MCF 10A (cell line): ENCODE data around the gene KAT6B. TPM values are rescaled to one million over a fixed set of nuclear protein-coding genes. Genes with fewer than 3 reads are reported as not detected.
A peak's percentile ranks its signal among the peaks of the same experiment; 100 is the strongest.

Experiments used
- BruUV-seq: library from RNA; stranded (reverse); fragments of 400-500 nt; replicated peaks from 2 replicates; lab custom pipeline; 2021; lab: Mats Ljungman, UMichigan
- CTCF ChIA-PET: fragments of 300-600 bp; sonication (Branson Sonifier 250); formaldehyde crosslinking; extraction: SDS; loops from one replicate; lab custom pipeline; 2021; ENCODE audit warnings: antibody characterized with exemption, inconsistent platforms; lab: Yijun Ruan, JAX
- POLR2A ChIA-PET: fragments of 300-600, 350-650 bp; sonication (Branson Sonifier 250); formaldehyde crosslinking; extraction: SDS; loops from one replicate; lab custom pipeline; 2020; ENCODE audit warnings: antibody characterized with exemption, inconsistent platforms; lab: Yijun Ruan, JAX
- DNase-seq: peaks from one replicate; pipeline ENCODE4 v3.0.0-alpha.2; 2018; ENCODE audit not compliant: unreplicated experiment
- H3K27ac Mint-ChIP-seq: one replicate; pipeline ENCODE4 v1.8.0; 2022; ENCODE audit warnings: mild to moderate bottlenecking, low read depth, mixed read lengths; ENCODE audit not compliant: unreplicated experiment
- H3K27me3 Mint-ChIP-seq: one replicate; pipeline ENCODE4 v1.8.0; 2022; ENCODE audit warnings: mixed read lengths; ENCODE audit not compliant: insufficient read depth, unreplicated experiment
- H3K36me3 Mint-ChIP-seq: one replicate; pipeline ENCODE4 v1.8.0; 2022; ENCODE audit warnings: mild to moderate bottlenecking, moderate library complexity, mixed read lengths; ENCODE audit not compliant: insufficient read depth, unreplicated experiment
- H3K4me1 Mint-ChIP-seq: one replicate; pipeline ENCODE4 v1.8.0; 2022; ENCODE audit warnings: mixed read lengths; ENCODE audit not compliant: insufficient read depth, unreplicated experiment
- H3K4me3 Mint-ChIP-seq: one replicate; pipeline ENCODE4 v1.8.0; 2022; ENCODE audit warnings: mild to moderate bottlenecking, moderate library complexity, mixed read lengths; ENCODE audit not compliant: unreplicated experiment
- H3K9me3 Mint-ChIP-seq: one replicate; pipeline ENCODE4 v1.8.0; 2022; ENCODE audit warnings: mixed read lengths; ENCODE audit not compliant: unreplicated experiment
- intact Hi-C: fragments of 100-400 bp; cut with micrococcal nuclease; formaldehyde crosslinking; loops from 2 replicates; pipeline ENCODE4 v1.14.1; 2022
- total RNA-seq: library from RNA; stranded (reverse); gene quantifications from 2 replicates; pipeline ENCODE4 v1.2.3, GENCODE V29; 2022
- TF ChIP-seq, protein P1 (sequence below): fragments of 200-600 bp; IDR thresholded peaks from one replicate; pipeline ENCODE4 v1.8.0; 2022; ENCODE audit warnings: antibody characterized with exemption, mild to moderate bottlenecking; ENCODE audit not compliant: unreplicated experiment

KAT6B gene
- total RNA-seq, 1 experiment from 2014 or later, result 18.3 TPM

DNA sequence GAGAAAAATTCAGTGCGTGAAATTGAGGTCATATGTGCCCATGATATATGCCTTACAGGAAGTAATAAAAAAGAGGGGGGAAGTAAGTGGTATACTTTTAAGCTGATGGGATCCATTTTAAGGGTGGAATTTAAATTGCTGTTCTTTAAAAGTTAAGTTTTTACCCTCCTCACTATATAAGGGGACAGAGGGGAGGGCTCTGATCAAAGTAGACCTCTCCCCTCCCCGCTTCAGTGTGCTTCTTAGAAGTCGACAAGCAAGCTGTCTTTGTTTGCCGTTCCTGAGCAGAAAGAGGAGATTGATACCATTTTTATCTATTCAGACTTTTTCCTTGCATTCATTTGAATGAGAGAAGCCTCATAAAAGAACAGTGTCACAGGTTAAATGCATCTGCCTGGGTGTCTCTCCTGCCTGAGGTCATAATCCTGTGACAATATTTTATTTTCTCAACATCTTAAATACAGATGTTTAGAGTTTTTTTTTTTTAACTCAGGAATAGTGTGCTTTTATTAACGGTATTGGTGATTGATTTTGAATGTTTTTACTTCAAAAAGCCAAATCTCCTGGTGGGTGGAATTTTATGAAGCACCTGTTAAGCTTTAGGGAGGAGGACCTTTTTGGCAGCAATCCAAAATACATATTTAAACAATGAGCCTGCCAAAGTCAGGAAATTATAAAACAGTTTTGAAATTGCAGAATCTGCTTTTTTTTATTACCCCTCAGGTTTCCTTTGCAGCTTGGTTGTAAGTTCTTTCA, 141.7 kb downstream of the KAT6B start:
- ChIA-PET POLR2A (interaction anchor here (0.6 to 1.0 kb wide), 2 partner anchors 10 to 33 kb away, joined by 5 to 6 read pairs; no protein-coding TSS in a partner anchor), CTCF (interaction anchor here (0.6 kb wide), 1 partner anchor 460 kb away, joined by 4 read pairs; no protein-coding TSS in a partner anchor)
- Mint-ChIP-seq H3K27ac (no peak overlapping the region), H3K4me1 (peaks cover 14% of the 10 kb centered on the region), H3K4me3 (no peak overlapping the region), H3K9me3 (no peaks in the 10 kb centered on the region), H3K27me3 (no peaks in the 10 kb centered on the region), H3K36me3 (no peaks in the 10 kb centered on the region)
- intact Hi-C loops, result no loop called here
- no TSS peak for BruUV-seq
- TF ChIP-seq, protein P1, sequence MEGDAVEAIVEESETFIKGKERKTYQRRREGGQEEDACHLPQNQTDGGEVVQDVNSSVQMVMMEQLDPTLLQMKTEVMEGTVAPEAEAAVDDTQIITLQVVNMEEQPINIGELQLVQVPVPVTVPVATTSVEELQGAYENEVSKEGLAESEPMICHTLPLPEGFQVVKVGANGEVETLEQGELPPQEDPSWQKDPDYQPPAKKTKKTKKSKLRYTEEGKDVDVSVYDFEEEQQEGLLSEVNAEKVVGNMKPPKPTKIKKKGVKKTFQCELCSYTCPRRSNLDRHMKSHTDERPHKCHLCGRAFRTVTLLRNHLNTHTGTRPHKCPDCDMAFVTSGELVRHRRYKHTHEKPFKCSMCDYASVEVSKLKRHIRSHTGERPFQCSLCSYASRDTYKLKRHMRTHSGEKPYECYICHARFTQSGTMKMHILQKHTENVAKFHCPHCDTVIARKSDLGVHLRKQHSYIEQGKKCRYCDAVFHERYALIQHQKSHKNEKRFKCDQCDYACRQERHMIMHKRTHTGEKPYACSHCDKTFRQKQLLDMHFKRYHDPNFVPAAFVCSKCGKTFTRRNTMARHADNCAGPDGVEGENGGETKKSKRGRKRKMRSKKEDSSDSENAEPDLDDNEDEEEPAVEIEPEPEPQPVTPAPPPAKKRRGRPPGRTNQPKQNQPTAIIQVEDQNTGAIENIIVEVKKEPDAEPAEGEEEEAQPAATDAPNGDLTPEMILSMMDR, result no peak
- peak; percentile 49 for DNase-seq

DNA sequence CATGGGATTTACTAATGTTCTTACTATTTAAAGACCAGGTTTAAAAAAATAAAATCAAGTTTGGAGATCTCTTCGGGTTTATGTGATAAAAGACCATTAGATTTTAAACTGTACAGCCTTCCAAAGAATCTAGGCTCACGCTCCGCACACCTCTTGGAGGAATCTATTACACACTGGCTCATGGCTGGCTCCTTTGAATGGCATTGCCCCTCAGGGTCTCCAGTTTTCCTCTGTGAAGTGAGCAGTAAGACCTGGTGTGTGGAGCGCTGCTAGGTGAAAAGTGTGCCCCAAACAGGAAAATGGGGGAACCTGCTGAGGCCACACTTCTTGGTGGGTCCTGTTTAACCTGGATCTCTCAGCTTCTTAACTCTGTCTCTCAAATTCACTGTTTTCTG, 142.3 kb downstream of the KAT6B start:
- H3K4me3 Mint-ChIP-seq, result no peak overlapping the region
- BruUV-seq, result no TSS peak
- POLR2A ChIA-PET, result interaction anchor here (0.6 kb wide), 1 partner anchor 34 kb away, joined by 6 read pairs; no protein-coding TSS in a partner anchor

DNA sequence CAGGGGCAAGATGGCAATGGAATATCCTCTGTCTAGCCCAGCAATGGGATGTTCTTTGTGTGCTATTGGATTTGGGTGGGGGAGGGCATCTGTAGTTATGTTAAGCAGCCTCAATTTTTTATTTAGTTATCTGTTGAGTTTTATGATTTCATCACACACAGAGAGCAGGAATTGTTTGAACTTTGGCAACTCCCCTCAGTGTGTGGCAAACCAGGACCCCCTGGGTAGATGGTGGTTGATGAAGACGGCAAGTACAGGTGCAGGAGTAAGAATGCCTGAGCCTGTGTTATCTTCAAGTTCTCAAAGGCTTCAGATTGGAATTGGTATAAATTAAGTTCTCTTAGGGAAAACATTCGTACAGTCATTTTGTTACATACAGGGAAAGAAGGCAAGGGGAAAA, 142.7 kb downstream of the KAT6B start:
- POLR2A ChIA-PET, result interaction anchor here (0.6 kb wide), 1 partner anchor 34 kb away, joined by 6 read pairs; no protein-coding TSS in a partner anchor
- no peak overlapping the region for H3K4me3 Mint-ChIP-seq

More for the DNA sequence above, 142.3 kb downstream of the KAT6B start:
- DNase-seq, result no peak
- intact Hi-C loops, result no loop called here
- Mint-ChIP-seq H3K36me3 (no peaks in the 10 kb centered on the region), H3K9me3 (no peaks in the 10 kb centered on the region), H3K27me3 (no peaks in the 10 kb centered on the region), H3K4me1 (peaks cover 14% of the 10 kb centered on the region), H3K27ac (no peak overlapping the region)
- TF ChIP-seq, protein P1, result no peak
- CTCF ChIA-PET, result no interaction called here

DNA sequence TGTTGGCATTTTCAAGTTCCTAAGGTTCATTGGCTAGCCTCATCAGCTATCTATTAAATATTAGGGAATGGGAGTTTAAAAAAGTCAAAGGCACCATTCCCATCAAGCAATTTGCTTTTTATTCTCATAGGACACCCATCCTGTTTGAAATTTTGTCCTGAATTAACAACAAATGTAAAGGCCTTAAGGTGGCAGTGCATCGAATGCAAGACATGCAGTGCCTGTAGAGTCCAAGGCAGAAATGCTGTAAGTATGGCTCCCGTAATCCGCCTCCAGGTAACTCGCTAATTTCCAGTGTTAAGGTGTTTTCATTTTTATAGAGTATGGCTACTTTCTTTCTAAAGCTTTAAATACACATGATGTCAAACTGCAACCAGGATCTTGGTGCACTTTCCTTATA, 143.1 kb downstream of the KAT6B start:
- CTCF ChIA-PET, result no interaction called here
- no peaks in the 10 kb centered on the region for H3K36me3 Mint-ChIP-seq
- no peak overlapping the region for H3K4me3 Mint-ChIP-seq
- TF ChIP-seq, protein P1, result no peak
- H3K27me3 Mint-ChIP-seq, result no peaks in the 10 kb centered on the region
- H3K27ac Mint-ChIP-seq, result no peak overlapping the region
- BruUV-seq, result no TSS peak
- DNase-seq, result no peak
- intact Hi-C loops, result no loop called here
- no peaks in the 10 kb centered on the region for H3K9me3 Mint-ChIP-seq
- peaks cover 14% of the 10 kb centered on the region for H3K4me1 Mint-ChIP-seq
- POLR2A ChIA-PET, result no interaction called here

More for the DNA sequence above, 142.7 kb downstream of the KAT6B start:
- Mint-ChIP-seq H3K27ac (no peak overlapping the region), H3K9me3 (no peaks in the 10 kb centered on the region), H3K36me3 (no peaks in the 10 kb centered on the region), H3K4me1 (peaks cover 14% of the 10 kb centered on the region), H3K27me3 (no peaks in the 10 kb centered on the region)
- intact Hi-C loops, result no loop called here
- CTCF ChIA-PET, result no interaction called here
- no TSS peak for BruUV-seq
- TF ChIP-seq, protein P1, result no peak
- DNase-seq, result no peak
